ENCODE results near the gene POC5.

The POC5 gene

GRCh38 chr5:75660678-75661465 is 56.4 kb downstream of the POC5 start:
- no peak for DNase-seq (ENCODE audit: low read depth)

- DNase-seq (ENCODE audit: low read depth) = no peak
These were observed 57.3 kb downstream of the POC5 start for GRCh38 chr5:75659791-75660450.

- DNase-seq (ENCODE audit: low read depth) = no peak
These were observed 60.8 kb downstream of the POC5 start for GRCh38 chr5:75656311-75657003.

GRCh38 chr5:75654693-75655295 is 62.4 kb downstream of the POC5 start:
- DNase-seq (ENCODE audit: low read depth) = no peak

- no peak for DNase-seq (ENCODE audit: low read depth)
These were observed 63.7 kb downstream of the POC5 start for GRCh38 chr5:75653521-75653920.

- no peak for DNase-seq (ENCODE audit: low read depth)
These were observed 65.5 kb downstream of the POC5 start for GRCh38 chr5:75651575-75652238.

- no peak for DNase-seq (ENCODE audit: low read depth)
These were observed 68.5 kb downstream of the POC5 start for GRCh38 chr5:75648712-75649111.

GRCh38 chr5:75640826-75641225 is 76.4 kb downstream of the POC5 start:
- no peak for DNase-seq (ENCODE audit: low read depth)

- no peak for DNase-seq (ENCODE audit: low read depth)
These were observed 76.8 kb downstream of the POC5 start for GRCh38 chr5:75640395-75640794.

GRCh38 chr5:75639535-75640311 is 77.5 kb downstream of the POC5 start:
- DNase-seq (ENCODE audit: low read depth) = no peak

- no peak for DNase-seq (ENCODE audit: low read depth)
These were observed 79.3 kb downstream of the POC5 start for GRCh38 chr5:75637949-75638348.

- DNase-seq (ENCODE audit: low read depth) = no peak
These were observed 84.9 kb downstream of the POC5 start for GRCh38 chr5:75632321-75632720.

- DNase-seq (ENCODE audit: low read depth) = no peak
These were observed 86.4 kb downstream of the POC5 start for GRCh38 chr5:75630875-75631274.

GRCh38 chr5:75627801-75628200 is 89.4 kb downstream of the POC5 start:
- DNase-seq (ENCODE audit: low read depth) = no peak

GRCh38 chr5:75626959-75627358 is 90.3 kb downstream of the POC5 start:
- no peak for DNase-seq (ENCODE audit: low read depth)
